Measurements from ENCODE around the gene SPATA31C2.
"Not testable (repeated sequence)": the region's sequence is repeated elsewhere in the genome, so short reads cannot be mapped to it uniquely, and the experiment has no call there.

SPATA31C2 gene

GRCh38 chr9:88118121-88118520 lies 20.2 kb downstream of the SPATA31C2 start:
- not testable (repeated sequence) for DNase-seq

- DNase-seq: not testable (repeated sequence)
Measured at GRCh38 chr9:88114968-88115612, 23.2 kb downstream of the SPATA31C2 start.

- not testable (repeated sequence) for DNase-seq
Measured at GRCh38 chr9:88114283-88114967, 23.9 kb downstream of the SPATA31C2 start.

- DNase-seq: not testable (repeated sequence)
Measured at GRCh38 chr9:88113156-88114130, 24.8 kb downstream of the SPATA31C2 start.

- DNase-seq: no peak
Measured at GRCh38 chr9:88110026-88110425, 28.2 kb downstream of the SPATA31C2 start.

- DNase-seq: no peak
Measured at GRCh38 chr9:88108779-88109178, 29.5 kb downstream of the SPATA31C2 start.

GRCh38 chr9:88106492-88106891 lies 31.8 kb downstream of the SPATA31C2 start:
- DNase-seq: no peak

- no peak for DNase-seq
Measured at GRCh38 chr9:88092797-88093331, 45.4 kb downstream of the SPATA31C2 start.

- no peak for DNase-seq
Measured at GRCh38 chr9:88090151-88090581, 48.1 kb downstream of the SPATA31C2 start.

GRCh38 chr9:88087906-88088305 lies 50.4 kb downstream of the SPATA31C2 start:
- DNase-seq: no peak

GRCh38 chr9:88085476-88085875 lies 52.8 kb downstream of the SPATA31C2 start:
- no peak for DNase-seq

GRCh38 chr9:88084357-88085183 lies 53.7 kb downstream of the SPATA31C2 start:
- no peak for DNase-seq

Measured in activated T-cell treated with anti-CD3 and anti-CD28 coated beads for 4 hours (primary cell).